ENCODE data around the gene BCL11B.

The BCL11B gene

DNA sequence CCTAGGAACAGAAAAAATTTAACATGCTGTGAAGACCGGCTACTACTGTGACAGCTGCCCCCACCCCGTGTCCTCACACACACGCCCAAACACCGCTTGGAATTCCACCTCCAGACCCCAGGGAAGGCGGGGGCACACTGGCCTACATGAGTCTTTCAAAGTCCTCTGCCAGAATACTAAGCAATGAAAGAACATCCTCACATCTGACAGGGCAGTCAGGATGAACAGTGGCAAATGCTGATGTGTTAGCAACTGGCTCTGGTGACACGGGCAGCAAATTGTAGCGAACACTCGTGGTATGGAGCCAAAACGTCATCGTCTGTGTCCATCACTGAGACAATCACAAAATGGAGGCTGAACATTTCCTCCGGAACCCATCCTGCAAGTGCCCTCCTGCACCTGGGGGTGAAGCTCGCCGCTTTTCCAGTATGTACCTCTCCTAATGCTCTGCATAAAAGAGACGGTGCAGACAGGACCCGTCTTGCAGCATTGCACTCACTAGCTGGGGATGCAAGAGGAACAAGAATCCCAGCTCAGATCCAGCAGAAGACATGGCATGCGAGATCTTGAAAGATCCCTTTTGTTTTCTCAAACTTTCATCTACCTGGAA lies 94.8 kb downstream of the BCL11B start:
- no peak for DNase-seq

DNA sequence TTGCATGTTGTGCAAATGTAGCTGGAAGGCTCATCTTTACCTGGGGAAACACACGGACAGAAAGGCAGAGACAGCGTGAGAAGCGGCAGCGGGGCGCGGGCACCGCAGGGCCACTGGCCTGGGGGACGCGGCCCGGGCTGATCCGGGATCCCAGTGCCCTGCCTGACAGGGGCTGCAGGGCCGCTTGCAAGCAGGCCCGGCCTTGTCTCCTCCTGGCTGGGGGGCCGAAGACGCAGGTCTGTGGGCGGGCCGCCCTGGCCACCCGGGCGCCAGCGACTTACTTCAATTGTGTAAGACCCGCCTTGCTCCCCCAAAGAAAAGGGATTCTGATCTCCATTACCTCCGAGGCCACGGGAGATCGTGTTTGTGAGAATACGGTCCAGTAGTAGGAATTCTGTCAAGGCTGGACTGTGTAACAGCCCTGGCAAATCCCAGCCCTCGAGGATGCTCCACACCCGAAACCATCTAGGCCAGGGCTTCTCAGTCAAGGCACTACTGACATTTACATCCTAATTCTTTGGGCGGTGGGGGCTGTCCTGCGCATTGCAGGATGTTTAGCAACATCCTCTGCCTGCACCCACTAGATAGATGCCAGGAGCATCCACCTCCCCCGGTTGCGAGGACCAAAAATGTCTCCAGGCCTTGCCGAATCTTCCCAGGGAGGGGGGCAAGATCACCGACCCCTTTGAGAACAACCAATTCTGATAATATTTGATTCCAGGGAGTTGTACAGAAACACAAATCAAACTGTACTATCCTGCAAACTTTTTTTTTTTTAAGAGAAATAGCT lies 95.6 kb downstream of the BCL11B start:
- no peak for DNase-seq

DNA sequence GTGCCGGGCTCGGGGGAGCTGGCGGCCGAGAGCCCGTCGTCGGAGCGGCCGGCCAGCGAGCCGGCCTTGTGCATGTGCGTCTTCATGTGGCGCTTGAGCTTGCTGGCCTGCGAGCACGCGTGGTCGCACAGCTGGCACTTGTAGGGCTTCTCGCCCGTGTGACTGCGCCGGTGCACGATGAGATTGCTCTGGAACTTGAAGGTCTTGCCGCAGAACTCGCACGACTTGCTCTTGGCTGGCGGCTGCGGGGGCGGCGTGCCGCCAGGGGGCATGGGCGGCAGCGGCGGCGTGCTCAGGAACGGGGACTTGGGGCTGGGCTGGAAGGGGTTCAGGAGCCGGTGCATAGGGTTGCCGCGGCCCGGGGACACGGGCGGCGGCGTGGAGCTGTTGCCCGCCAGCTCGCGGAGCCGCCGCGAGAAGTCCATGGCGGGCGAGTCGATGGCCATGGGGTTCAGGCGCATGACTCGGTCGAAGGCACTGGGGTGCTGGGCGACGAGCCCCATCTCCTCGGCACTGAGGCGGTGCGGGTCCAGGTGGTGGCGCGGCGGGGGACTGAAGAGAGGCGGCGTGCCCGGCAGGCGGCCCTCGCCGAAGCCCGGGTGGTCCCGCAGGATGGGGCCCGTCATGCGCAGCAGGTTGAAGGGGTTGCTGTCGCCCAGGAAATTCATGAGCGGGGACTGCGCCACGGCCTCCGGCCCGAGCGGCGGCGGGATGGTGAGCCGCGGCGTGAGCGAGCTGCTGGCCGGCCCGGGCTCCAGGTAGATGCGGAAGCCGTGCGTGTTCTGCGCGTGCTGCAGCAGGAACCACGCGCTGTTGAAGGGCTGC lies 96.5 kb downstream of the BCL11B start:
- DNase-seq = no peak

DNA sequence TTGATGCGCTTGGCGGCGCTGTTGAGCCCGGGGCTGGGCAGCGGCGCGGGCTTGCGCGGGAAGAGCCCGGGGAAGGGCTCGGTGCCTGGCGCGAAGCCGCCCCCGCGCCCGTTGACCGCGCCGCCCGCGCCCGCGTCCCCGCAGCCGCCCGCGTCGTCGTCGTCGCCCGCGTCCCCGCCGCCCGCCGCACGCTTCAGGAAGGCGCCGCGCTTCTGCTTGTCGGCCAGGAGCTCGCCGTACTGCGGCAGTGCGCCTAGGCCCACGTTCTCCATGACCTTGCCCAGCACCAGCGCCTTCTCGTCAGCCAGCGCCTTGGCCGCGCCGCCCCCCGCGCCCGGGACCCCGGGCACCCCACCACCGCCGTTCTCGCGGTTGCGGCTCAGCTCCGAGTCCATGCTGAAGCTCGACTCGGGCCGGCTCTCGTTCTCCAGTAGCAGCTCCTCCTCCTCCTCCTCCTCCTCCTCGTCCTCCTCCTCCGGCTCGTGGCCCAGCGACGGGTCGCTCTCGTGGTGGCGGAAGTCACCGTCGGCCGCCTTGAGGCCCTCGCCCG lies 97.2 kb downstream of the BCL11B start:
- DNase-seq = no peak

DNA sequence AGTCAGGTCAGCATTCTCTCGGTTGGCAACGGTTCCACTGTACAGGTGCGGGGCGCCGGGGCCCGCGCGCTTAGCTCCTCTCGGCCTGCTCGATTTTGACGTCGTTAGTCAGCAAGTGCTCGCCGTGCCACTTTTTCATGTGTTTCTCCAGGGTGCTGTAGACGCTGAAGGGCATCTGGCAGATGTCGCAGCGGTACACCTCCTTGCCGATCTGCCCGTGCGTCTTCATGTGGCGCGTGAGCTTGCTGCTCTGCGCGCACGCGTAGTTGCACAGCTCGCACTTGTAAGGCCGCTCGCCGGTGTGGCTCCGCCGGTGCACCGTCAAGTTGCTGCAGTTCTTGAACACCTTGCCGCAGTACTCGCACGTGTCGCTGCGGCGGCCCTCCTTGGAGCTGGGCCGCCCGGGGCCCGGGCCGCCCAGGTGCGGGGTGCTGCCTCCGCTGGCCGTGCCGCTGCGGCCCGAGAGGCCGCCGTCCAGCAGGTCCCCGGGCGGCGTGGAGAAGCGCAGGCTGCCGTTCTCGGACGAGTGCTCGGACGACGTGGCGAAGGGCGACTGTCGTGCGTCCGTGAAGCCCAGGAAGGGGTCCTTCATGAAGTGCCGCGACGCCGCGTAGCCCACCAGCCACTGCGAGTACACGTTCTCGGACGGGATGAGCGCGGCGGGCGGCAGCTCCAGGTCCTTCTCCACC lies 97.8 kb downstream of the BCL11B start:
- no peak for DNase-seq

DNA sequence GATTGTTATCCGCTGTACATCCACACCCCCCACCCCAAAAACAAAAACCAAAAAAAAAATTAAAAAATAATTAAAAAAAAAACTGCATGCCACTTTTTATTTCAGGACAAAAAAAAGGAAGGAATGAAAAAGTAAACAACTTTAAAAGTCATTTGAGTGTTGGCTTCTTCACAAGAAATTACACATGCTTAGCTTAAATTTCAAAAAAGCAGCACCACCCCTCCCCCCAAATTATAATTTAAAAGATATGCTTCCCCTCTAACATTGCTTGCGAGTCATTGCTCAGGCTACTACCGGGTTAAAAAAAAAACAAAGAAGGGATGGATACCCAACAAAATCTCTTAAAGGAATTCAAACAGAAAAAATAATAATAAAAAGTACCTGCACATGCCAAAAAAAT lies 98.5 kb downstream of the BCL11B start:
- DNase-seq = no peak

DNA sequence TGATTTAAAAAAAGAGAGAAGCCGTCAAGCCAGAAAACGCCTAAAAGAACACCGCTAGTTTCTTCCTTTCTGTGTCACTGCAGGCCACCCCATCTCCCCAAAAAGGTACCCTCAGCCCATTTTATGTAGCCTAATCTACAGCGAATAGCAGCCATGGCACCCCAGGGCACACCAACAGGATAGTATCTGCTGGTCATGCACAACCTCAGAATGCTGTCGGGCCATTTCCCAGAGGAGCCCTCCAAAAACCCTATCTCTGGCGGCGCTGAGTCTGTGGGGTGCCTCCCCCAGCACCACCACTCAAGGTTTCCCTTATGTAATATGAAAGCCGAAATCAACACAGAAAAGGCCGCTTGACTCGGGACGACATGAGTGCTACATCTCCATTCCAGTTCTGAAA lies 98.9 kb downstream of the BCL11B start:
- DNase-seq = no peak

DNA sequence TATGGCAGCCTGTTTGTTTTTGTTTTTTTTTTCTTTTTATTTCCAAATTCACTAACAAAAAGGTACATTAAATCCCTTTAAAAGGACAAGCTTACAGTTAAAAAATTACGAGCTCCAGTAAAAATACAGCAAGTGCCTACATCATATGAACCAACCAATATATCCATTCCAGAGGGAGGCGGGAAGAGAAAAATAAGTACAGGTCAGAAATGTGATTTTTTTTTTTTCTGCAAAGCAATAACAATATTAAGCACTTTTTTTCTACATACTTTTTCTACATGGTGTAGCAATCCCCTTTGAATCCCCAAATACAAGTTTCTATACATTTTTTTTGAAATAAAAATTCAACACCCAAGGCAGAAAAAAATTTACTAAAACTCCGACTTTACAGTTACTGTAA lies 100.6 kb downstream of the BCL11B start:
- no peak for DNase-seq

DNA sequence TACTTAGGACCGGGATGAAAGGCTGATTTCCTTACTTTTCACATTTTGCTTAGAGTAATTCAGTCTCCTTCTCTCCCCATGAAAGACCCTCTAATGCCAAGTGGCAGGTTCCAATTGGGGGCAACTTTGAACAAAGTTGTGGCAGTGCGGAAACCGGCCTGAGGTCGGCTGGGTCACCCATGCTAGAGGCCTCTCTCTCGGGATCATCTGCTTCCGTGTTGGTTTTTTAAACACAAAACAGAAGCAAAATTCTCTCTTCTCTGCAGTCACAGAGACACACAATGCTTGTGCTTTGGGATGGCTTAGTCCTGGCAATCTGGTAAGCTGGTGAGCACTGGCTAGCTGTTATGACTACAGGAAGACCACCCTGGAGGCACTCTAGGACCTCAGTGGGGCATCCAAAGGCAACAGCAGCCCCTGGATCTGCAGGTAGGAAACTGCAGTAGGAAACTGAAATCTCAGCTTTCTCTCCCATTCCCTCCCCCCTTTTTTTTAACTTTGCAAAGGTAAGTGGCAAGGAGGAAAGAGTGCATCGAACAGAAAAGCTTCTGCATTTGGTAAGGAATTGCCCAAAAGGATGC lies 102.1 kb downstream of the BCL11B start:
- no peak for DNase-seq

DNA sequence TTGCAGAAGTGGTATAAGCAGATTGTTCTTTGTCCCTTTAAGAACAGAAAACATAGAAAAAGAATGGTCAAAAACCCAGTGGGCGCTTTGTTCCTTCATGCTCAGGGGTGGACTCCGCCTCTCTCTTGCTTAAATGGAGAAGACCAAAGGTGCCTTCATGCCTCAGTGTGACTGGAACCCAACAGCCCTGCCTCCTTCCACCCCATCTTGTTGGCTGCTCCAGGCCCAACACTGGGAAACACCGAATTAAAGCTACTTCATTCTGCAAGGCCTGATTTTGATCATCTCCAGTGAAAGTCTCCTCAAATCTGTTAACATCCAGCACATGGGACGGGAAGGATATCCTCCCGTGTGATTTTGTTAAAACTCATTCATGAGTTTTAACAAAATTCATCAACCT lies 103.7 kb downstream of the BCL11B start:
- DNase-seq = no peak

DNA sequence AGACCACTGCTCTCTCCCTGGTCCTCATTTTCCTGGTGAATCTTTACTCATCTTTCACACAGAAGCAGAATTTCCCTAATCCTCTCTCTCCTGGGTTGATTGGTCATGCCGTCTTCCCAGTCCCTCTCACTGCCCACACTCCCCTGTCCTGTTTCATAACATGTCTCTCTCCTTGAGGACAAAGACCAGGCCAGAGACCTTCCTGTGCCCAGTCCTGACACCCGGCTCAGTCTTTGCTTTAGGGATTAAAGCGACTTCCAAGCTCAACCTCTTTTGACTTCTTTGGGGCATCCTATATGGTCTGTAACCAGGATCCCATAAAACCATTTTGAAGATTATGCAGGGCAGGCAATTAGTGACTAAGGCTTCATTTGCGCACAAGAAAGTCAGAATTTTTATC lies 105.5 kb downstream of the BCL11B start:
- no peak for DNase-seq

DNA sequence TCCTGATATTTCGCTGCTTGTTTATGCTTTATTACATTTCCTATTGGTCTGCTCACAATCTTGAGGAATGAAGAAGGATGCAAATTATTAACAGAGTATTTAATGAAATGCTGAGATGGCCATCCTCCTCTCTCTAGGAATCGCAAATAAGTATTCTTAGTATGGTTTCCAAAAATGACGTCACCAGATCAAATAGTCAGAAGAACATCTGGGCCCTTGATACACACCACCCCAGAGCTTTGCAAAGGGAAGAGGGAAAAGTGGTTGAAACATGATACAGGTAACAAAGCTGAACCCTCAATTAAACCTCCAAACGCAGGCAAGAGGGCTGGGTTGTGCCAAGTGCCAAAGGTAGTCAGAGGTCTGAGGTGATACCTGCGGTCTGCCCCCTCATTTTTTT lies 107.3 kb downstream of the BCL11B start:
- no peak for DNase-seq

DNA sequence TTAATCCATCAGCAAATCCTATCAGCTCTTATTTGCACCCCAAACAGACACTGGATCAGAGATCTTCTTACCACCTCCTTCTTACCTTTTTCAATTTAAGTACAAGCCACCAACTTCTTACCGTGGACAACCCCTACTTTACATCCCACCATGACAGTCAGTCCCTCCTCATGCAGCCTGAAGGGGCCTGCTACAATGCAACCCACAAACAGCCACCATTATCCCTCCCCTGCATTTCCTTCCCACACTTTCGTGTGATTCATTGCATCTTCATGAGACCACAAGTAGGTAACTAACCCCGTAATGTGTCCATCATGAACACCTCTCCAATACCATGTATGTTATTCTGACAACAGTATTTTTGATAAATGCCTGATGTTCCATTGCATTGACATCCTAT lies 108.6 kb downstream of the BCL11B start:
- DNase-seq = no peak

DNA sequence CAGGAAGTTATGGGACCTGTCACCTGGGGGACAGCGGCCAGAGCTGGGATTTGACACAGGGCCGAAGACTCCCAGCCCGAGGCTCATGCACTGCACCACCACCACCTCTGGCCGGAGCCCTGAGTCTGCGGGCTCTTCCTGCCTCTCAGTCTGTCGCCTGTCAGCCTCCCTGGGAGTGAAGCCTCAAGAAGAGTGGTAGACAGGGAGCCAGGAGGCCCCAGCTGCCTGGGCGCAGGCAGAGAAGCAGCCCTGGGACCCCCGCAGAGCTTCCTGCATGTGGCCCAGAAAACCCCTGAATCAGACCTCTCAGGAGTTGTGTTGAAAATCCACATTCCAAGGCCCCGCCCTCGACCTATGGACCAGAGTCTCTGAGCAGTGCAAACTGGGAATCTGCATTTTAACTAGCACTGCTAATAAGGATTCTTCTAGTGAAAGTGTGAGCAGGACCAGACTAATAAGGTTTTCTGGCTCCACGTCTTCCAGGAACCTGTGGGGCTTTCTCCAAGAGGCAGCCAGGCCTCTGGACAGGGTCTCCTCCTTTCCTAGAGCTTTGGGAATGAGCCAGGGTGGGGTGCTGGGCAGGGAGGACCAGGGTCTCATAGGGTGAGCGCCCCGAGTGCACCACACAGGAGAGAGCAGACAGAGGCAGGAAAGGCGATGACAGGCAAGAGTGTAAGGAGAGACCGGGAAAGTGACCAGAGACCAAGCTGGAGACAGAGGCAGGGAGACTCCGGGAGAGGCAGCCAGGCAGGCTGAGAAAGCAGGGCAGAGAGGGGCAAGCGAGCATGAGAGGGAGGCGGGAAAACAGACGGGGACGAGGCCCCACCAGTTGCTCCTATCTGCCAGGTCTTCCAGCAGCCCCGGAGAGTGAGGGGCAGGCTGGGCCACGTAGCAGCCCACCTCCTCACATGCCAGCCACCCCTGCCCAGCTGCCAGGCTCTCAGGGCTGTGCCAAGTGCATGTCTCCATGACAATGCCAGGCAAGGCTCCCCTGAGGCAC lies 112.4 kb downstream of the BCL11B start:
- no peak for DNase-seq

DNA sequence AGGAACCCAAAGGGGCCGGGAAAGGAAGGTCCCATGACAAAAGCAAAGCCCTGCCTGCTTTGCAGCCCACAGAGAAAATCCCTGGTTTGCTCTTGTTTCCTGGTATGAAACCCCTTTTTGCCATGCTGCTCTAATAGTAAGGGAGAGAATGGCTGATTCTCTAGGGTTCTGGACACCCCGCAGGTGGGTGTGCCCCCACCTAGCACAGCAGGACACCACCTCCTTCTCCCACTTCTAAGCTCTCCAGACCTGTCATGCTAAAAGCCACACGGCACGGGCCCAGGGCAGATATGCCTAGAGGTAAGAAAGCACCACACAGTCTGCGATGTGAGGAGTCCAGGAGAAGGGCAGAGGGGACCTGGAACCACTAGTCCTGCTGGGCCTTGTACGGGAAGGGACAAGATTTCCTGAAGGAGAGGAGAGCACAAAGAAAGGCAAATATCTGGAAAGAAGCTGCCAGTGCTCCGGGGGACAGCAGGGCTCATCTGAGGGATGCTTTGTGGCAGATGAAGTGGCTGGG lies 113.3 kb downstream of the BCL11B start:
- no peak for DNase-seq

DNA sequence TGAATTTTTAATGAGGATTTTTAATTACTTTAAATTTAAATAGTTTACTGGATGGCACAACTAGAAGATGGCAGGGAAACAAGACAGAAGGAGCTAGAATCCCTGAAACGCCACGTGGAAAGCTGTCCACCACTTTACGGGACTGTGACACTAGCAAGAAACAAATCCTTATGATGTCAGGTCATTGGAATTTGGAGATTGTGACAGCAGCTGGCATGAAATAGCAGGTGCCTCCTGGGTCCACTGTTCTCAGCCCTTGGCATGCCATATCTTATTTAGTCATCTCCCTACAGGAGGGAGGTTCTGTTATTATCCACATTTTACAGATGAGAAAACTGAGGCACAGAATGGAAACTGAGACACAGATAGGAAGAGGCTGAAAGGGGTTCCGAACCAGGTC lies 113.8 kb downstream of the BCL11B start:
- no peak for DNase-seq

DNA sequence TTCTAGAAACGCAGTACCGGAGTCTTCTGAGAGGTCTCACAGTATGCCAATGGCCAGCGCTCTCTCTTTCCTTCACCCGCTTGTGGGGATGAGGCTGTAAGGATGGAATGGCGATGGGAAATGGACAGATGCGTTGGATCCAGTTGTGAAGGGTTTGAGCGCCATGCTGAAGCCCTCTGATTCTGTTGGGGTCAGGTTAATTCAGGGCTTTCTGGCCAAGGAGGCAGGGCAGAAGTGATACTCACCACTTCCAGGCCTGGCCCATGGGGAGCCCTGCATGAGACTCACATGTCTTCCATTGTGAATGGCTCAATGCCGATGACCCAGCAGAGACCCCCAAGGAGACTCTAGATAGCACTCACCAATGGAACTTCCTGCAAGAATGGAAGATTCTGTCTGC lies 114.3 kb downstream of the BCL11B start:
- DNase-seq = no peak

DNA sequence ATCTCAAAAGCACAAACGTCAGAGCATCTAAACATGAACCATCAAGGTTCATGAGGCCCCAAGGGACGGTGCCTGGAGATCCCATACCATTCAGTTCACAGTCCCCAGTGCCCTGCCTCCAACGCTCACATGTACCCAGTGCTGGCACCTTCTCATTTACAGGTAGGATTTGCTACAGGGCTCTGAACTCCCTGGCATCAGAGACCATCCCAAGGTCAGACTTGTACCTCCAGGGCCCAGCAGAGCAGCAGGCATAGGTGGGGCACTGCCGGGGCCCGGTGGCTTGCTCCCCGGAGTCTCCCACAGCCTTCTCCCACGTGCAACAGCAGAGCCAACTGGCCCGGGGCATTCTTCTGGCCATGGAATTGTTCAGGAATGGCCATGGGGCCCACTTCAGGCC lies 114.8 kb downstream of the BCL11B start:
- DNase-seq = no peak

DNA sequence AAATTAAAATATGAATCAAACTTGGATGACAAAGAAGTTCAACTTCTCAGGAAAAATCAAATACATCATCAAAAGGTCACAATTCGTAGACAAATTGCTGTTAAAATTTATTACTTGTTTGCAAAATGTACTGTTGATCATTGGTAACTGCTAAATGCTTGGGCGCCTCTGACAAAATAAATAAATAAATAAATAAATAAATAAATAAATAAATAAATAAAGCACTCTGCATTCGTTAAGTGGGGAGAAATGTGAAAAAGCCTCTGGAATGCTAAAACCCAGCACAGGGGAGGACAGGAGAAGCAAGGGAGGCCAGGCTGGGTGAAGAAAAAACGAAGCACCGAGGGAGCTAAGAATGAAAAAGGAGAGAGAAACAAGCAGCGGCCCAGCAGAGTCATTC lies 115.2 kb downstream of the BCL11B start:
- DNase-seq = no peak

DNA sequence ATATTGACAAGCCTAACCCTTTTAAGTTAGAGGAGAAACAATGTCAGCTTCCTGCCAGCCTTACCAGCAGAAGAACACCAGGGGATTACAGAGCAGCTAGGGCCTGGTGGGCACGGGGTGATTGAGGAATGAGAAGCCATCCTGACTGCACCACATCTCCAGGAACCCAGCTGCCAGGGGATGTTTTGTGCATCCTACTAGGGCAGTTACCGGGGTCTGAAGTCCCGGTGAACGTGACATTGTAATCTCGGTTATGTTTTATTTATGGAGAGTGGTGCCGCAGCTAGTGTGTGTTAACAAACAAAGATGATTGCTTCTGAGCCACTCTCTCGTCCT lies 115.9 kb downstream of the BCL11B start:
- no peak for DNase-seq

Measured in activated CD4-positive, alpha-beta T cell treated with anti-CD3 and anti-CD28 coated beads for 48 hours (primary cell).